ENCODE data around the gene PROCA1. TPM values are rescaled to one million over a fixed set of nuclear protein-coding genes. Genes with fewer than 3 reads are reported as not detected.
"Not testable (repeated sequence)": the region's sequence is repeated elsewhere in the genome, so short reads cannot be mapped to it uniquely, and the experiment has no call there.

The PROCA1 gene
- total RNA-seq, 2 experiments from 2014 or later, result 6.1 to 9.0 TPM

DNA sequence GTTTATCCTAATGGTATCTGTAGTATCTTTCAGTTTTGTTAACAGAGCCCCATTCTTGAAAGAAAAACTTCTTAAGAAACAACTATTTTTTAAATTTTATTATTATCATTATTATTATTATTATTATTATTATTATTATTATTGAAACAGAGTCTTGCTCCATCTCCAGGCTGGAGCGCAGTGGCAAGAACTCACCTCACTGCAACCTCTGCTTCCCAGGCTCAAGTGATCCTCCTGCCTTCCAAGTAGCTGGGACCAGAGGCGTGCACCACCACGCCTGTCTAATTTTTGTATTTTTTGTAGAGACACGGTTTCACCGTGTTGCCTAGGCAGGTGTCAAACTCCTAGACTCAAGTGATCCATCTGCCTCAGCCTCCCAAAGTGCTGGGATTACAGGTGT lies 26.3 kb downstream of the PROCA1 start:
- Mint-ChIP-seq H3K4me3 (no peak overlapping the region), H3K36me3 (peaks cover 68% of the 10 kb centered on the region), H3K27ac (no peak overlapping the region), H3K27me3 (no peaks in the 10 kb centered on the region), H3K9me3 (ENCODE audit: low read depth) (no peaks in the 10 kb centered on the region), H3K4me1 (no peaks in the 10 kb centered on the region)
- DNase-seq (no peak), ATAC-seq (no peak)
- CTCF ChIA-PET, result interaction anchor here (0.6 kb wide), 1 partner anchor 25 kb away, joined by 4 read pairs; no protein-coding TSS in a partner anchor

DNA sequence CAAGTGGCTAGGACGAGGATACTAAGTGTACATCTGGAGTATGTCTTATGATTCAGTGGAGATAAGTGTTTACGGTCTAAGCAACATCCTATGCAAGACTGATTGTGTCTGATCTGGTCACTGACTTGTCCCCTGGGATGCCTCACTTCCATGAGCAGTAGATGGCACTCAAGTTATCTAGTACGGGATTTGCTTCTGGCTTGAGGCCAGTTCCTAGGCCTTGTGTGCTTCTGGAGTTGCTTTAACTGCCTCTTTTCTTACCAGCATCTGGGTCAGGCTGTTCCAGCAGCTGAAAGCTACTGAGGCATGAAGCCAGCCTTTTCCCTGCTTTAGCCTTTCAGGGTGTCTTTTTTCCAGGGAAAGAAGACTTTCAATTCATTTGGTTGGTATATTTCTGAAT lies 26.7 kb downstream of the PROCA1 start:
- Mint-ChIP-seq H3K9me3 (ENCODE audit: low read depth) (no peaks in the 10 kb centered on the region), H3K36me3 (peaks cover 66% of the 10 kb centered on the region), H3K27ac (no peak overlapping the region), H3K4me1 (no peaks in the 10 kb centered on the region), H3K27me3 (no peaks in the 10 kb centered on the region), H3K4me3 (no peak overlapping the region)
- CTCF ChIA-PET, result no interaction called here
- no peak for ATAC-seq
- no peak for DNase-seq

DNA sequence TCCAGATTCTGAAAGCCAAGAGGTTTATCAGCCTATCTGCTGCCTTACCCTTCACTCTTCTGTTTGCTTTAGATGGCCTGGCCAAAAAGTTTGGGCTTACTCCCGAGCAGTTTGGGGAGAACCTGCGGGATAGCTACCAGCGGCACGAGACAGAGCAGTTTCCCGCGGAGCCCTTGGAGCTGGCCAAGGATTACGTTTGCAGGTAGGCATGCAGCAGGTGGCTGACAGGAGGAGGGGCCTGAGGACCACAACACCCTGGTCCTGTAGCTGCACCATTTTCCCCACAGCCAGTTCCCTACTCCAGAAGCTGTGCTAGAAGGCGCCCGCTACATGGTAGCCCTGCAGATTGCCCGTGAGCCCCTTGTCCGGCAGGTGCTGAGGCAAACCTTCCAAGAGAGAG lies 29.0 kb downstream of the PROCA1 start:
- CTCF ChIA-PET, result interaction anchor here (1.3 kb wide), 1 partner anchor 14 kb away, joined by 3 read pairs; no protein-coding TSS in a partner anchor
- H3K36me3 Mint-ChIP-seq, result peaks cover 54% of the 10 kb centered on the region
- H3K4me1 Mint-ChIP-seq, result no peaks in the 10 kb centered on the region
- ATAC-seq, result no peak
- no peak for DNase-seq
- no peaks in the 10 kb centered on the region for H3K27me3 Mint-ChIP-seq
- H3K4me3 Mint-ChIP-seq, result no peak overlapping the region
- no peaks in the 10 kb centered on the region for H3K9me3 Mint-ChIP-seq (ENCODE audit: low read depth)
- H3K27ac Mint-ChIP-seq, result no peak overlapping the region

DNA sequence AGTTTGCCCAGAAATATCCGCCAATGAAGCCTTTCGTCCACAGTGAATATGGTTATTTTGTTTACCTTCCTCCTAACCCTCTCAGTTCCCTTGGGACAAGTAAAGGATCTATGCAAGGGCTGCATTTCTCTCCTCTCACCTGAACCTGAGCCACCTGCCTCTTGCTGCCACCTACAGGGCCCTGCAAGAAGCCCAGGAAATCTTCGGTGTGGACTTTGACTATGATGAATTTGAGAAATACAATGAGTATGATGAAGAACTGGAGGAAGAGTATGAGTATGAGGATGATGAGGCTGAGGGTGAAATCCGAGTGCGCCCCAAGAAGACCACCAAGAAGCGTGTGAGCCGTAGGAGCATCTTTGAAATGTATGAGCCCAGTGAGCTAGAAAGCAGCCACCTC lies 35.7 kb downstream of the PROCA1 start:
- no peaks in the 10 kb centered on the region for H3K27me3 Mint-ChIP-seq
- DNase-seq (no peak), ATAC-seq (no peak)
- CTCF ChIA-PET, result interaction anchor here (1.0 to 4.1 kb wide), 7 partner anchors 8 to 63 kb away, joined by 3 to 39 read pairs (median 4); partner anchors contain the start of genes BLTP2, SDF2 and SUPT6H
- no peak overlapping the region for H3K27ac Mint-ChIP-seq
- H3K4me1 Mint-ChIP-seq, result no peaks in the 10 kb centered on the region
- no peaks in the 10 kb centered on the region for H3K9me3 Mint-ChIP-seq (ENCODE audit: low read depth)
- peaks cover 55% of the 10 kb centered on the region for H3K36me3 Mint-ChIP-seq
- no peak overlapping the region for H3K4me3 Mint-ChIP-seq

DNA sequence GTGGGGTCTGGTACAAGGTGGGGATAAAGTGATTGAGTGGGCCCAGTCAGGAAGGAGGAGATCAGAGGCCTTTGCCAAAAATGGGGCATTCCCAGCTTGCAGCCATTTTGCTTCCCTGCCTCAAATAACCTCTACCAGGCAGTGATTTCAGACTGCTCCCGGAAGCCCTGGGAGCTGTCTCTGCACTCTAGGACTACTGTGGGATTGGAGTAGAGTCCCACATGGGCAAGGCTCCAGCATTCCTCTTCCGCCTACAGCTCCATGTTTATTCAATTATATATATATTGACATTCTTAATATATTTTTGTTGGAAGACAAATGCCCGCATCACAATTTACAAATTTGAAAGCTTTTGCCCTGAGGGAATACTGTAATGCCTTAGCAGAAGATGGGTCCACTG lies 36.2 kb downstream of the PROCA1 start:
- CTCF ChIA-PET, result interaction anchor here (1.0 to 4.1 kb wide), 8 partner anchors 8 to 75 kb away, joined by 3 to 39 read pairs (median 3); partner anchors contain the start of genes BLTP2, SDF2 and SUPT6H
- no peak overlapping the region for H3K27ac Mint-ChIP-seq

DNA sequence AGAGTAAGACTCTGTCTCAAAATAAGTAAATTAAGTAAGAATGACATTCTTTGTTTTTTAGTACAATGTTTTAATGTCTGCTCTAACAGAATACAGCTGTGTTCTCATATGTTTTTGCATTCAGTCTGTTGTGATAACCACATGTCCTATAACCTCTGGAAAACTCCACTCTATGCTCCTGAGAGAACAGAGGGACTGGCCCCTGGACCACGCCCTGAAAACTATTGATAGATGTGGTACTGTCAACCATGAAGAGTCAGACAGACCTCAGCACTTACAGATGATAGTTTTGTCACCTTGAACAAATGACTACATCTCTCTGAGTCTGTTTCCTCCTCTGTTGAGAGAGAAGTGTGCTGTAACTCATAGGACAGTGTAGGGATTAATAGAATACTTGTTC lies 41.8 kb downstream of the PROCA1 start:
- H3K4me3 Mint-ChIP-seq, result no peak overlapping the region
- DNase-seq (no peak), ATAC-seq (no peak)
- CTCF ChIA-PET, result interaction anchor here (1.0 to 1.7 kb wide), 4 partner anchors 9 to 23 kb away, joined by 3 to 4 read pairs (median 4); no protein-coding TSS in a partner anchor
- peaks cover 21% of the 10 kb centered on the region for H3K4me1 Mint-ChIP-seq
- H3K9me3 Mint-ChIP-seq (ENCODE audit: low read depth), result no peaks in the 10 kb centered on the region
- H3K27ac Mint-ChIP-seq, result no peak overlapping the region
- H3K36me3 Mint-ChIP-seq, result peaks cover 50% of the 10 kb centered on the region
- H3K27me3 Mint-ChIP-seq, result no peaks in the 10 kb centered on the region

More for the DNA sequence above, 36.2 kb downstream of the PROCA1 start:
- H3K4me1 Mint-ChIP-seq, result peaks cover 2% of the 10 kb centered on the region
- H3K4me3 Mint-ChIP-seq, result no peak overlapping the region
- DNase-seq (no peak), ATAC-seq (no peak)
- H3K27me3 Mint-ChIP-seq, result no peaks in the 10 kb centered on the region
- no peaks in the 10 kb centered on the region for H3K9me3 Mint-ChIP-seq (ENCODE audit: low read depth)
- peaks cover 58% of the 10 kb centered on the region for H3K36me3 Mint-ChIP-seq

DNA sequence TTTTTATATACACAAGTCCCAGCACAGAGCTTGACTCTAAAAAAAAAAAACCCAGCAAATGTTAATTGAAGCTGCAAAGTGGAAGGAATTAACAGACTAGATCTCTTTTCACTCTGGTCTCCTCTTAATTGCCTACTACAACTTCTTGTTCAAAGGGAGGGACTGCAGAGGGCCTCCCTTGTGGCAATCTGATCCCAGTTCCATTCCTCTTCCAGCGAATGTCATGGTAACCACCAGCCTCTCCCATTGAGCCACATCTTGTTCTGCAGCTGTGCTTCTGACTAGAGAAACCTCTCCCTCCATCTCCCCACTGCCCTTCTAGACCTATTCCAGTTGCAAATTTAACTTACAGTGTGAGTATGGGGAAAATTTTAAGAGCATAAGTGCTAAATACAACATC lies 43.8 kb downstream of the PROCA1 start:
- no peak for ATAC-seq
- H3K27me3 Mint-ChIP-seq, result no peaks in the 10 kb centered on the region
- DNase-seq, result no peak
- H3K36me3 Mint-ChIP-seq, result peaks cover 43% of the 10 kb centered on the region
- H3K4me1 Mint-ChIP-seq, result peaks cover 40% of the 10 kb centered on the region
- H3K27ac Mint-ChIP-seq, result no peak overlapping the region
- CTCF ChIA-PET, result interaction anchor here (1.0 to 2.4 kb wide), 5 partner anchors 9 to 24 kb away, joined by 3 to 10 read pairs (median 5); no protein-coding TSS in a partner anchor
- no peak overlapping the region for H3K4me3 Mint-ChIP-seq
- no peaks in the 10 kb centered on the region for H3K9me3 Mint-ChIP-seq (ENCODE audit: low read depth)

DNA sequence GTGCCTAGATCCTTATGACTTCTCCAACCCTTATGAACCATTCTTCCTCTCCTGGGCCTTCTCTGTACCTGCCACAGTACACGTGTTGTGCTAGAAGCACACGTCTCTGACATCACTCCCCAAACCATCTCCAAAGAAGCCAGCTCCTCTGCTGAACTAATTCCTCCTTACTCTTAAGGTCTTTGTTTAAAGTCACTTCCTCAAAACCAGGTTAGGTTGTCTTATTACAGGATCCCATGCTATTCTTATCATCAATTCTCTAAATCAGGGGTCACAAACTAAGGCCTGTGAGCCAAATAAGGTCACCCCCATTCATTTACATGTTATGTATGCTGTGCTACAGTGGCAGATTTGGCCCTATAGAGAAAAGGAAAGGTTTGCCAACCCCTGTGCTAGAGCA lies 45.7 kb downstream of the PROCA1 start:
- no peaks in the 10 kb centered on the region for H3K27me3 Mint-ChIP-seq
- ATAC-seq, result no peak
- CTCF ChIA-PET, result no interaction called here
- H3K4me1 Mint-ChIP-seq, result peaks cover 44% of the 10 kb centered on the region
- H3K36me3 Mint-ChIP-seq, result peaks cover 30% of the 10 kb centered on the region
- H3K4me3 Mint-ChIP-seq, result no peak overlapping the region
- no peak overlapping the region for H3K27ac Mint-ChIP-seq
- H3K9me3 Mint-ChIP-seq (ENCODE audit: low read depth), result no peaks in the 10 kb centered on the region
- no peak for DNase-seq

DNA sequence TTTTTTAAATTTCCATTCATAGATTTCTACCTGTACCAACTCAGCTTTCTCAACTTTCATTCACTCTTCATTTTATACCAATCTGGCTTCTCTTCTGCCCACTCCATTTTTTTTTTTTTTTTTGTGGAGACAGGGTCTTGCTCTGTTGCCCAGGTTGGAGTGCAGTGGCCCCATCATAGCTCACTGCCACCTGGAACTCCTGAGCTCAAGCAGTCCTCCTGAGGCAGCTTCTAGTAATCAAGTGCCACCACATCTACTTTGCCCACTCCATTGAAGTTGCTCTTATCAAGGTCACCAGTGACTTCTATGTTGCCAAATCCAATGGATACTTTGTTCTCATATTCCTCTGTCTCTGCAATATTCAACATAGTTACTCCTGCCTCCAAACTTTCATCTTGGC lies 48.0 kb downstream of the PROCA1 start:
- peak overlapping the region; percentile 99 for H3K27ac Mint-ChIP-seq
- H3K4me3 Mint-ChIP-seq, result peak overlapping the region; percentile 97
- DNase-seq (no peak), ATAC-seq (no peak)
- peaks cover 37% of the 10 kb centered on the region for H3K36me3 Mint-ChIP-seq
- no peaks in the 10 kb centered on the region for H3K27me3 Mint-ChIP-seq
- CTCF ChIA-PET, result interaction anchor here (5.2 kb wide), 1 partner anchor 16 kb away, joined by 102 read pairs; the partner anchor contains the start of gene BLTP2
- peaks cover 56% of the 10 kb centered on the region for H3K4me1 Mint-ChIP-seq
- H3K9me3 Mint-ChIP-seq (ENCODE audit: low read depth), result no peaks in the 10 kb centered on the region

DNA sequence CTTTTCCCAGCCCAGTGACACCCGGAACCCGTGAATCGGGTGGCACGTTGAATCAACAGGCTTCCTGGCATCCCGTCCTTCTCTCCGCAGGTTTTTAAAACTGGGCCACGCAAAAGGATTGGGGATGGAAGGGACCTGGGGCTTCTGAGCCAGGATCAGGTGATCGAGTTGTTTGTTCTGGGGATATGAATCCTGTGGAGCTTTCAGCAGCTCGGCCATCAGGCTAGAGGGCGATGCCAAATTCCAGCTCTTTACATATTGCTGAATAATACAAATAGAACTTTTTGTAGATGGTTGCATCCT lies 49.2 kb downstream of the PROCA1 start:
- Mint-ChIP-seq H3K27ac (peak overlapping the region; percentile 99), H3K36me3 (peaks cover 39% of the 10 kb centered on the region), H3K4me1 (peaks cover 49% of the 10 kb centered on the region), H3K4me3 (peak overlapping the region; percentile 97), H3K9me3 (ENCODE audit: low read depth) (no peaks in the 10 kb centered on the region), H3K27me3 (no peaks in the 10 kb centered on the region)
- no peak for ATAC-seq
- CTCF ChIA-PET, result interaction anchor here (0.5 to 5.2 kb wide), 8 partner anchors 10 to 289 kb away, joined by 3 to 102 read pairs (median 7); partner anchors contain the start of genes BLTP2, NEK8, PHF12 and PROCA1
- no peak for DNase-seq

DNA sequence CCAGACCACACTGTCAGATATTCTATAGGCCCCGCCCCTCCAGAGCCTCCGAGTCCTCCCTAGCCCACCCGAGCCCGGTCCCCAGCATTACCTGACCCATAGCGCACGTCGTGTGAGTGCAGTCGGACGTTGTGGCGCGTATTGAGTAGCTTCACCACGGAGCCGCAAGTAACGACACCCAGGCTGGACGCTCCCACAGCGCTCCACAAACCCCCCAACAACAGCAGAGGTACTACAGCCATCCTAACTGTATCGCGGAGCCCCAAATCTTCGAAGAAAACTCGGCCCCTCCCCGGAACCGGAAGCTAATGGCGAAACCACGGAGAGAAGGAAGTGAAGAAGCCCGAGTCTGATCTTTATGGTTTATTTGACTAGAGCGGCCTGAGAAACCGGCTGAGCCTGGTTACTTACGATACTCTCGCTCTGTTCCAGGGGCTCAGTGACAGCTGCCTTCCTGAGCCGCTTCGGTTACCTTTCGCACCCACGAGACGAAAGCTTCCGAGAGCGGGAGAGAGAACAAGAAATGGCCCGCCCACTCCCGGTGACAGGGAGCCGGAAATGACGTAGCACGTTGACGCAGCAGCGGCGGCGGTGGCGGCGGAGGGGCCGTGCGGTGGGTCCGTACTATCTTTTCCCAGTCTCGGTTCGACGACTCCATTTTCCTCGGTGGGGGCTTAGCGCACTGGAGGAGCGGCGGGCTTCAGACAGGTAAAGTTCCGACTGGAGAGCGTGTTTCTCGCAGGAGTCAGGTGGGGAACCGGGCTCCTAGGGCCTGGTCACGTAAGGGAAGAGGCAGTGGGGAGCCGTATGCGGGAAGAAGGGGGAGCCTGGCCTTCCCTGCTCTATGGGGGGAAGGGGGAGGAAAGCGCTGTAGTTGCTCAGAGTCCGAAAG lies 49.8 kb downstream of the PROCA1 start, which contains the start of the genes SDF2 and SUPT6H:
TSS of gene SDF2 (minus strand) at position 272 of the 892 bp plus-strand sequence. CDS start at position 242, 30 bp downstream.
TSS of gene SUPT6H (plus strand) at position 571 of the 892 bp plus-strand sequence. CDS start 11,197 bp downstream, outside the sequence.
- DNase-seq (peak; percentile 95), ATAC-seq (peak; percentile 90)
- peak within 1 kb of the TSS; percentile 97 for H3K4me3 Mint-ChIP-seq
- H3K4me1 Mint-ChIP-seq, result peaks cover 48% of the 10 kb centered on the region
- CTCF ChIA-PET, result interaction anchor here (1.1 to 5.2 kb wide), 12 partner anchors 9 to 455 kb away, joined by 3 to 102 read pairs (median 5); partner anchors contain the start of genes BLTP2, NEK8, PHF12 and PROCA1
- H3K9me3 Mint-ChIP-seq (ENCODE audit: low read depth), result no peaks in the 10 kb centered on the region
- H3K27me3 Mint-ChIP-seq, result no peaks in the 10 kb centered on the region
- peak within 1 kb of the TSS; percentile 99 for H3K27ac Mint-ChIP-seq
- H3K36me3 Mint-ChIP-seq, result peaks cover 38% of the 10 kb centered on the region

DNA sequence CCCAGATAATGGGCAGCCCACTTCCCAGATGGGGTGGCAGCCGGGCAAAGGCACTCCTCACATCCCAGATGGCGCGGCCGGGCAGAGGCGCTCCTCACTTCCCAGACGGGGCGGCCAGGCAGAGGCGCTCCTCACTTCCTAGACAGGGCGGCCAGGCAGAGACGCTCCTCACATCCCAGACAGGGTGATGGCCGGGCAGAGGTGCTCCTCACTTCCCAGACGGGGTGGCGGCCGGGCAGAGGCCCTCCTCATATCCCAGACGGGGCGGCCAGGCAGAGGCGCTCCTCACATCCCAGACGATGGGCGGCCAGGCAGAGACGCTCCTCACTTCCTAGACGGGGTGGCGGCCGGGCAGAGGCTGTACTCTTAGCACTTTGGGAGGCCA lies 52.2 kb downstream of the PROCA1 start:
- ATAC-seq; DNase-seq; H3K4me3 Mint-ChIP-seq; H3K9me3 Mint-ChIP-seq (ENCODE audit: low read depth); H3K27ac Mint-ChIP-seq; H3K27me3 Mint-ChIP-seq: not testable (repeated sequence)
- CTCF ChIA-PET, result interaction anchor here (1.6 kb wide), 1 partner anchor 10 kb away, joined by 3 read pairs; no protein-coding TSS in a partner anchor
- H3K36me3 Mint-ChIP-seq, result peaks cover 32% of the 10 kb centered on the region
- peaks cover 38% of the 10 kb centered on the region for H3K4me1 Mint-ChIP-seq

DNA sequence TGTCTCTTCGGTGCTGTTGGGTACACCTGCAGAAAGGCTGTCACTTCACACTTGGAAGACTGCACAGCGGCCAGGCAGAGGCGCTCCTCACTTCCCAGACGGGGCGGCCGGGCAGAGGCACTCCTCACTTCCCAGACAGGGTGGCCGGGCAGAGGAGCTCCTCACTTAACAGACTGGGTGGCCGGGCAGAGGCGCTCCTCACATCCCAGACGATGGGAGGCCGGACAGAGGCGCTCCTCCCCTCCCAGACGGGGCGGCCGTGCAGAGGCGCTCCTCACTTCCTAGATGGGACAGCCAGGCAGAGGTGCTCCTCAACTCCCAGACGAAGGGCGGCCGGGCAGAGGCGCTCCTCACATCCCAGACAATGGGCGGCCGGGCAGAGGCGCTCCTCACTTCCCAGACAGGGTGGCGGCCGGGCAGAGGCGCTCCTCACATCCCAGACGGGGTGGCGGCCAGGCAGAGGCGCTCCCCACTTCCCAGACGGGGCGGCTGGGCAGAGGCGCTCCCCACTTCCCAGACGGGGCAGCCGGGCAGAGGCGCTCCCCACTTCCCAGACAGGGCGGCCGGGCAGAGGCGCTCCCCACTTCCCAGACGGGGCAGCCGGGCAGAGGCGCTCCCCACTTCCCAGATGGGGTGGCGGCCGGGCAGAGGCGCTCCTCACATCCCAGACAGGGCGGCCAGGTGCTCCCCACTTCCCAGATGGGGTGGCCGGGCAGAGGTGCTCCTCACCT lies 52.8 kb downstream of the PROCA1 start:
- H3K27ac Mint-ChIP-seq; H3K27me3 Mint-ChIP-seq; H3K9me3 Mint-ChIP-seq (ENCODE audit: low read depth); CTCF ChIA-PET; DNase-seq; H3K4me3 Mint-ChIP-seq; ATAC-seq: not testable (repeated sequence)
- peaks cover 31% of the 10 kb centered on the region for H3K36me3 Mint-ChIP-seq
- H3K4me1 Mint-ChIP-seq, result peaks cover 34% of the 10 kb centered on the region

Data from activated CD8-positive, alpha-beta memory T cell treated with anti-CD3 and anti-CD28 coated beads, Interleukin-2, amount 10 ng/mL, durations not matched to agents 7 days and 5 days (primary cell).